ENCODE data around the gene XRCC4.

XRCC4 gene

DNA sequence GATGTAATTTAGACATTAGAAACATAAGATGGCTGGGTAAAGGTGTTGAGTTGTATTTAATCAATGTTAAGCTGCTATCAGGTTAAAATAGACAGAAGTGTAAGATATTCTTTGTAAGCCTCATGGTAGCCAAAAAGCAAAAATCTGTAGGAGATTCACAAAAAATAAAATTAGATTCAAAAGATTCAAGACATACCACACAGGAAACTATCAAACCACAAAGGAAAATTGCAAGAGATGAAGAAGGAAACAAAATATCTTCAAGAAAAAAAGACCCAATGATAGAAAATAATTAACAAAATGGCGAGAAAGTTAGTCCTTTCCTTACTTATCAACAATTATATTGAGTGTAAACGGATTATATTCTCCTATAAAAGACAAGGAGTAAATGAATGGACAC is 15.3 kb downstream of the XRCC4 start:
- TF ChIP-seq, protein P1, sequence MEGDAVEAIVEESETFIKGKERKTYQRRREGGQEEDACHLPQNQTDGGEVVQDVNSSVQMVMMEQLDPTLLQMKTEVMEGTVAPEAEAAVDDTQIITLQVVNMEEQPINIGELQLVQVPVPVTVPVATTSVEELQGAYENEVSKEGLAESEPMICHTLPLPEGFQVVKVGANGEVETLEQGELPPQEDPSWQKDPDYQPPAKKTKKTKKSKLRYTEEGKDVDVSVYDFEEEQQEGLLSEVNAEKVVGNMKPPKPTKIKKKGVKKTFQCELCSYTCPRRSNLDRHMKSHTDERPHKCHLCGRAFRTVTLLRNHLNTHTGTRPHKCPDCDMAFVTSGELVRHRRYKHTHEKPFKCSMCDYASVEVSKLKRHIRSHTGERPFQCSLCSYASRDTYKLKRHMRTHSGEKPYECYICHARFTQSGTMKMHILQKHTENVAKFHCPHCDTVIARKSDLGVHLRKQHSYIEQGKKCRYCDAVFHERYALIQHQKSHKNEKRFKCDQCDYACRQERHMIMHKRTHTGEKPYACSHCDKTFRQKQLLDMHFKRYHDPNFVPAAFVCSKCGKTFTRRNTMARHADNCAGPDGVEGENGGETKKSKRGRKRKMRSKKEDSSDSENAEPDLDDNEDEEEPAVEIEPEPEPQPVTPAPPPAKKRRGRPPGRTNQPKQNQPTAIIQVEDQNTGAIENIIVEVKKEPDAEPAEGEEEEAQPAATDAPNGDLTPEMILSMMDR (IDR thresholded peaks at IDR 0.05), result no peak
- no peak for DNase-seq (ENCODE audit: low spot score)
- no peak overlapping the region for H3K27ac ChIP-seq
- no peak overlapping the region for H3K4me3 ChIP-seq

DNA sequence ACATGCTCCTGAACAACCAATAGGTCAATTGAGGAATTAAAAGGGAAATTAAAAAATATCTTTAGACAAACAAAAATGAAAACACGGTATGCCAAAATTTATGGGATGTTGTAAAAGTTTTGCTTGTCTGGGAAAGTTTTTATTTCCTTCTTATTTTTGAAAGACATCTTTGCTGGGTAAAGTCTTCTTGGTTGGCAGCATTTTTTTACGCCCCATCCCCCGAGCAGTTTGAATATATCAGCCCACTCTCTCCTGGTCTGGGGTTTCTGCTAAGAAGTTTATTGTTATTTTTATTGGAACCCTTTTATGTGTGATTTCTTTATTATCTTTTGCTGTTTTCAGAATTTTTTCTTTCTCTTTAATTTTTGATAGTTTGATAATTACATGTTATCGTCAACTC is 16.3 kb downstream of the XRCC4 start:
- Histone ChIP-seq H3K4me3 (no peak overlapping the region), H3K27ac (no peak overlapping the region)
- TF ChIP-seq, protein P1 (IDR thresholded peaks at IDR 0.05), result no peak
- no peak for DNase-seq (ENCODE audit: low spot score)

DNA sequence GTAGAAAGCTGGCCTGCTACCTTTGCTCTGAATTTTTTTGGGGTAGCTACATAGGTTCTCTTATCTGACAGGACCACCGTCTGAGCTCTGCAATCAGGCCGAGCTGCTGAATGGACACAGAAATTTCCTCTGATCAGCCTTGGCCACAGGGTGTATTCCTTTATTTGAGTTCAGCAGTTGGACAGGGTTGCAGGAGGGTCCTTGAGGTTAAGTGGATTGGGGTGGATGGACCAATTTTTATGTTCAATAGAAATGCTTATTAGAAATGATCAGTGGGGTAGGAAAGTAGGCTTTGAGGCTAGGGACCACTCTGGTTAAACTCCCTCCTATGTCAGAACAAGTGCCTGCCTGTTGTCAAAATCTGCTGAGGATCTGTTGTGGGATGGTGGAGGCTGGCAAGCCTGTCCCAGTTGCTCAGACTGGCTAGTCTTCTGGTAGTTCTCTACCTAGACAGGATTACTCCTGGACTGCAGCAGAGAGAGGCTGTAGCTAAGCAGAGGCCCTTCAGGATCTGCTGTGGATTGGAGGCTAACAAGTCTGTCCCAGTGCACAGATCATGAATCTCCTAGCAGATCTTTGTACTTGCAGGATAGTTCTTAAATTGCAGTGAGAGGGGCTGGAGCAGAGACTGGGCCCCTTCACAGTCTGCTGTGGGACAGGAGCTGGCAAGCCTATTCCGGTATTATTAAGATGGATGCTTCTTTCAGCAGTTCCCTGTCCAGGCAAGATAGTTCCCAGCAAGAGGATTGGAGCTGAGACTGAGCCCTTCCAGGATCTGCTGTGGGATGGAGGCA is 18.0 kb downstream of the XRCC4 start:
- DNase-seq (ENCODE audit: low spot score), result no peak
- H3K4me3 ChIP-seq, result no peak overlapping the region
- TF ChIP-seq, protein P1 (IDR thresholded peaks at IDR 0.05), result no peak
- no peak overlapping the region for H3K27ac ChIP-seq

DNA sequence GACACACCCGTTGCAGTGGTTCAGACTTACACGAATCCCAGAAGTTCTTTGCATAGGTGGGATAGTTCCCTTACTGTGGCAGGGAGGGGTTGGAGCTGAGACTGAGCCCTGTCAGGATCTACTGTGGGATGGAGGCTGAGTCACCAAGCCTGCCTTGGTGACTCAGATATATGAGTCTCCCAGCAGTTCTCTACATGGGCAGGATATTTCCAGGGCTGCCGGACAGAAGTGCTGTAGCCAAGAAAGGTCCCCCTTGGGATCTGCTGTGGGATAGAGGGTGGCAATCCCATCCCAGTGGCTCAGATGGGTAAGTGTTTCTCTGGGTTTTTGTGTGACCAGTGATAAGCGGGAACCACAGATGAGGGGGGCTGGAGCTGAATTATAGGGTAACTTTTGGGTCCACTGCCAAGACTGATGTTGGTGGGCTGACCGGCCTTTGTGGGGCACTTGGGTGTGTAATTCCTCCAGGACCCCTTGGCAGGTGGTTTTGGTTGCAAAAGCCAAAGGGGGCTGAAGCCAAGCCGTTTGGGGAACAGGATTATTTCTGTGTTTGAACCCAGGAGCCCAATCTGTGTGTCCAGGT is 18.7 kb downstream of the XRCC4 start:
- H3K4me3 ChIP-seq, result no peak overlapping the region
- no peak overlapping the region for H3K27ac ChIP-seq
- TF ChIP-seq, protein P1 (IDR thresholded peaks at IDR 0.05), result no peak
- no peak for DNase-seq (ENCODE audit: low spot score)

DNA sequence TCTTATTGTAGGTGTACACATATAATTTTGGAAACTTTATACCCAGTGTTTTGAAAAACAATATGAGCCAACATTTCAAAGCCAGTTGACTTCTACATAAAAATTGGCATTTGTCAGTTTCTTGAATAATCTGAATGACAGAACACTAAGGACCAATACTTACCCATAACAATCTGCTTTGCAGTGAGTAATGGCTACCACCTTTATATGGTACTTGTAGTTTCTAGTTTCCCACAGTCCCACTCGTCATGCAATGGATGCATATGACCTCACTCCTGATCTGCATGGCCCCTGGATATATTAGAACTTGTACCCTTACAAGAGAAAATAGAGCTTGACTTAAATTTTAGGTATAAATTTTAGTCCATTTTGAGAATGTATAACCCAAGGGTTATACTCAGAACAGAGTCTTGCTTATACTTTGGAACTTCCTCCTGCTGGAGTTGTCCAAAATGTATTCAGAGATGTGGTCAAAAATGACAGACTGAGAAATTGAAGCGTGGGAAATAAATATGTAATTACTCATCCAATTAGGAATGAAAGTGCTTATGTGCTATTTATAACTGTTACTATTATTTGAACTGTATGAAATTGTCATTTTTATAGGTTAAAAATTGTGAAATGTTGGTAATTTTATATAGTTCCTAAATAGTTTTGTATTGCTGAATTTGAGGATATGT is 19.5 kb downstream of the XRCC4 start:
- DNase-seq (ENCODE audit: low spot score), result no peak
- no peak overlapping the region for H3K4me3 ChIP-seq
- no peak overlapping the region for H3K27ac ChIP-seq
- TF ChIP-seq, protein P1 (IDR thresholded peaks at IDR 0.05), result no peak

DNA sequence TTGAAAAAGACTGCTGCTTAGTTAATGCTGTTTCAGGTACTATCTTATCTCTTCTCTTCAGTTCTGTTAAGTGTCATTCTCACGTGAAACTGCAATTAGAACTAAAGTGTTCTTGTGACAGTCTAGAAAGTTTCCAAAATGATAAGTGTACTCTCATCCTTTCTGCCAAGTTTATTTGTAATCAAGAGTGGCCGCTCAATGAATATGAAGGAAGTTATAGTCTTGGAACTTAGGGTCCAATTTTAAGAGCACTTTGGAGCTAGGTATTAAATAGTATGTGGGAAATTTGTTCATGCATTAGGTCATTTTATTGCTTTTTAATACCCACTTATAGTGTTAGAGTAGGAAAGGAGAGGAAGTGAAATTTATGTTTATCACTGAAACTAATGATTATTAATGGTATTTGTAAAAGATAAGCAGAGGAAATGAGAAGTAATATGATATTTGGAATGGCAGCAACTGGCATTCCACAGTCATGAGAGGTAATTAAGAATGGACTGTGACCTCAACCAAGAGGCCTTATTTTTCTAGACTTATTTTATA is 20.4 kb downstream of the XRCC4 start:
- no peak for DNase-seq (ENCODE audit: low spot score)
- no peak overlapping the region for H3K27ac ChIP-seq
- no peak overlapping the region for H3K4me3 ChIP-seq
- TF ChIP-seq, protein P1 (IDR thresholded peaks at IDR 0.05), result no peak
